RWPE2 (cell line): ENCODE measurements around the gene RB1.

Experiments
- ATAC-seq: fragments of 200-7000 bp; cut with Tn5 transposase; 3 replicates; pipeline ENCODE4 v1.9.1; 2021; ENCODE audit warnings: low read depth
- DNase-seq: peaks from one replicate; pipeline ENCODE4 v3.0.0-alpha.2; 2020; ENCODE audit warnings: low spot score
- H3K27ac ChIP-seq: fragments of 450-650 bp; 2 replicates; pipeline ENCODE4 v1.5.1; 2017; ENCODE audit warnings: mild to moderate bottlenecking; ENCODE audit not compliant: poor library complexity, severe bottlenecking
- H3K27me3 ChIP-seq: fragments of 250-450 bp; sonication (Bioruptor Pico); 2 replicates; pipeline ENCODE4 v1.5.1; 2021; ENCODE audit warnings: mild to moderate bottlenecking, moderate library complexity; ENCODE audit not compliant: insufficient read depth, poor library complexity, severe bottlenecking
- H3K36me3 ChIP-seq: fragments of 250-450 bp; sonication (Bioruptor Pico); 2 replicates; pipeline ENCODE4 v1.5.1; 2020; ENCODE audit warnings: low read depth, mild to moderate bottlenecking, moderate library complexity
- H3K4me1 ChIP-seq: fragments of 250-450 bp; sonication (Bioruptor Pico); 2 replicates; pipeline ENCODE4 v1.5.1; 2021; ENCODE audit warnings: mild to moderate bottlenecking, moderate library complexity; ENCODE audit not compliant: insufficient read depth, poor library complexity, severe bottlenecking
- H3K4me3 ChIP-seq: fragments of 250-450 bp; sonication (Bioruptor Pico); 2 replicates; pipeline ENCODE4 v1.5.1; 2021; ENCODE audit warnings: mild to moderate bottlenecking, moderate library complexity; ENCODE audit not compliant: severe bottlenecking
- H3K9me3 ChIP-seq: fragments of 250-450 bp; sonication (Bioruptor Pico); 2 replicates; pipeline ENCODE4 v1.5.1; 2021; ENCODE audit warnings: mild to moderate bottlenecking, moderate library complexity; ENCODE audit not compliant: severe bottlenecking
- CTCF ChIP-seq: fragments of 450-650 bp; IDR thresholded peaks from one replicate; pipeline ENCODE4 v1.5.1; 2017; ENCODE audit warnings: mild to moderate bottlenecking, moderate library complexity; ENCODE audit not compliant: poor library complexity, severe bottlenecking

The RB1 gene

GRCh38 chr13:48515732-48516131, 212.2 kb downstream of the RB1 start:
- H3K36me3 ChIP-seq = no peaks in the 10 kb centered on the region
- H3K27me3 ChIP-seq = no peaks in the 10 kb centered on the region
- TF ChIP-seq CTCF = no peak
- ATAC-seq (no peak), DNase-seq (no peak)
- no peaks in the 10 kb centered on the region for H3K4me1 ChIP-seq
- no peak overlapping the region for H3K4me3 ChIP-seq
- H3K9me3 ChIP-seq = no peaks in the 10 kb centered on the region
- H3K27ac ChIP-seq = no peak overlapping the region

GRCh38 chr13:48518083-48518482, 214.5 kb downstream of the RB1 start:
- DNase-seq (no peak), ATAC-seq (no peak)
- TF ChIP-seq CTCF = no peak
- Histone ChIP-seq H3K9me3 (no peaks in the 10 kb centered on the region), H3K27me3 (no peaks in the 10 kb centered on the region), H3K4me3 (no peak overlapping the region), H3K36me3 (no peaks in the 10 kb centered on the region), H3K27ac (no peak overlapping the region), H3K4me1 (no peaks in the 10 kb centered on the region)

GRCh38 chr13:48526286-48526685, 222.7 kb downstream of the RB1 start:
- Histone ChIP-seq H3K9me3 (no peaks in the 10 kb centered on the region), H3K4me1 (no peaks in the 10 kb centered on the region), H3K27ac (no peak overlapping the region), H3K4me3 (no peak overlapping the region), H3K36me3 (no peaks in the 10 kb centered on the region), H3K27me3 (no peaks in the 10 kb centered on the region)
- TF ChIP-seq CTCF = no peak
- ATAC-seq (no peak), DNase-seq (no peak)

GRCh38 chr13:48527955-48528354, 224.4 kb downstream of the RB1 start:
- TF ChIP-seq CTCF = no peak
- no peaks in the 10 kb centered on the region for H3K4me1 ChIP-seq
- no peaks in the 10 kb centered on the region for H3K9me3 ChIP-seq
- H3K4me3 ChIP-seq = no peak overlapping the region
- ATAC-seq (no peak), DNase-seq (no peak)
- H3K27me3 ChIP-seq = no peaks in the 10 kb centered on the region
- H3K36me3 ChIP-seq = no peaks in the 10 kb centered on the region
- H3K27ac ChIP-seq = no peak overlapping the region

- H3K27ac ChIP-seq = no peak overlapping the region
These were observed 225.2 kb downstream of the RB1 start for GRCh38 chr13:48528720-48529119.

More at GRCh38 chr13:48528720-48529119, 225.2 kb downstream of the RB1 start:
- ATAC-seq (no peak), DNase-seq (no peak)
- Histone ChIP-seq H3K36me3 (no peaks in the 10 kb centered on the region), H3K4me1 (no peaks in the 10 kb centered on the region), H3K27me3 (no peaks in the 10 kb centered on the region), H3K4me3 (no peak overlapping the region), H3K9me3 (no peaks in the 10 kb centered on the region)
- TF ChIP-seq CTCF = no peak
